ENCODE results near the gene TRAPPC1.

TRAPPC1 gene

DNA sequence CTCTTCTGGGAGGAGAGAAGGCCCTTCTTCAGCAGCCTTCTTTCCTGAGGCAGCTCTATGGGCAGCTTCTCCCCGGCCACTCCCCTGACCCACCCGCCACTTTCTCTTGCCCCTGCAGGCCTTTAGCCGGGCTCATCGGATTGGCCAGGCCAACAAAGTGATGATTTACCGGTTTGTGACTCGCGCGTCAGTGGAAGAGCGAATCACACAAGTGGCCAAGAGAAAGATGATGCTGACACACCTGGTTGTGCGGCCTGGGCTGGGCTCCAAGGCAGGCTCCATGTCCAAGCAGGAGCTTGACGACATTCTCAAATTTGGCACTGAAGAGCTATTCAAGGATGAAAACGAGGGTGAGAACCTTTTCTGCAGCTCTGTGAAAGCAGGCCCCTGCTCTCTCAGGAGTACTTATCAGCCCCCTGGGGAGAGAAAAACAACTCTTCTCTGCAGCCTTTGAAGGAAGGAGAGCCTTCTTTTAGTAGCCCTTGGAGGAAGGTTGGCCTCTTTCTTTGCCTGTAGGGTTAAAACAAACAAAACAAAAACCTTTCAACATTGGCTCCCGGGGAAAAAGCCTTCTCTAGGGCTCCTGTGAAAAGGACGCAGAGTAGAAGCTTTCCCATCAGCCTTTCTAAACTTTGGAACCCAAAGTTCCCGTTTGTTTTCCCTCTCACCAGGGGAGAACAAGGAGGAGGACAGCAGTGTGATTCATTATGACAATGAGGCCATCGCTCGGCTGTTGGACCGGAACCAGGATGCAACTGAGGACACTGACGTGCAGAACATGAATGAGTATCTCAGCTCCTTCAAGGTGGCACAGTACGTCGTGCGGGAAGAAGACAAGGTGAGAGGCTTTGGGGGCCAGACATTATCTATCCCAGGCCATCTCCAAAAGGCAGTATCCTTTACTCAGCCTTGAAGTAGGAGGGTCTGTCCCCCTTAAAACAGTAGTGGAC, 28.3 kb downstream of the TRAPPC1 start:
- no peak for DNase-seq (ENCODE audit: low read depth in 2 of 3, low spot score in 2 of 3)

- no peak for DNase-seq (ENCODE audit: low read depth in 2 of 3, low spot score in 2 of 3)
Observed at GRCh38 chr17:7897773-7898172, 34.0 kb downstream of the TRAPPC1 start.

- DNase-seq (ENCODE audit: low read depth in 2 of 3, low spot score in 2 of 3), result no peak
Observed at GRCh38 chr17:7897090-7897489, 34.7 kb downstream of the TRAPPC1 start.

DNA sequence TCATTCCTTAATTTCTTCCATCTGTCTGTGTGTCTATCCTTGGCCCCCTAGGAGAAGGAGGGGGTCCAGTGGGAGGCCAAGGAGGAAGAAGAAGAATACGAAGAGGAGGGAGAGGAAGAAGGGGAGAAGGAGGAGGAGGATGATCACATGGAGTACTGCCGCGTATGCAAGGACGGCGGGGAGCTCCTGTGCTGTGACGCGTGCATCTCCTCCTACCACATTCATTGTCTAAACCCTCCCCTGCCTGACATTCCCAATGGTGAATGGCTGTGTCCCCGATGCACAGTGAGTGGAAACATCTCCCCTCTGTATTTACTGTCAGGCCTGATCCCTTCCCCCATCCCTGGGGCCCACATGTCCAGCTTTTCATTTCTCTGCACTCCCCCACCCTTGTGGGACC, 36.9 kb downstream of the TRAPPC1 start:
- DNase-seq (ENCODE audit: low read depth in 2 of 3, low spot score in 2 of 3), result no peak

GRCh38 chr17:7894226-7894625, 37.5 kb downstream of the TRAPPC1 start:
- DNase-seq (ENCODE audit: low read depth in 2 of 3, low spot score in 2 of 3), result no peak

DNA sequence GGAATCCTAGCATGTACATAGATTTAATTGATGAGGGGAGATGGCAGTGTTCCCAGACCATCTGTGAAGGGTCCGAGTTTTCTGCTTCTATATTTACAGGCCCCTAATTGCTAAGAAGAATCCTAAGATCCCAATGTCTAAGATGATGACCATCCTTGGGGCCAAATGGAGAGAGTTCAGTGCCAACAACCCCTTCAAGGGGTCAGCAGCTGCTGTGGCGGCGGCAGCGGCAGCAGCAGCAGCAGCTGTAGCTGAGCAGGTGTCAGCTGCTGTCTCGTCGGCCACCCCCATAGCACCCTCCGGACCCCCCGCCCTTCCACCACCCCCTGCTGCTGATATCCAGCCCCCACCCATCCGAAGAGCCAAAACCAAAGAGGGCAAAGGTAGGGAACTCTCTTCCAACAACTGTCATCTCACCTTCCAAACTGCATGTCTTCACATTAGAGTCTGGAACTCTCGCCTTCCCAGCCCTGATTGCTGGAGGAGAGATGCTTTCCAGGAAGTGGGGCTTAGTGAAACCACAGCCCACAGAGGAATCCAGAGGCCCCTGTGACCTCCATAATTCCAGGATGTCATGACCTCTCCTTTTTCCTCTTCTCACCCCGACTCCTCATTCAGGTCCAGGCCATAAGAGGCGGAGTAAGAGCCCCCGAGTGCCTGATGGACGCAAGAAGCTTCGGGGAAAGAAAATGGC, 38.4 kb downstream of the TRAPPC1 start:
- no peak for DNase-seq (ENCODE audit: low read depth in 2 of 3, low spot score in 2 of 3)

DNA sequence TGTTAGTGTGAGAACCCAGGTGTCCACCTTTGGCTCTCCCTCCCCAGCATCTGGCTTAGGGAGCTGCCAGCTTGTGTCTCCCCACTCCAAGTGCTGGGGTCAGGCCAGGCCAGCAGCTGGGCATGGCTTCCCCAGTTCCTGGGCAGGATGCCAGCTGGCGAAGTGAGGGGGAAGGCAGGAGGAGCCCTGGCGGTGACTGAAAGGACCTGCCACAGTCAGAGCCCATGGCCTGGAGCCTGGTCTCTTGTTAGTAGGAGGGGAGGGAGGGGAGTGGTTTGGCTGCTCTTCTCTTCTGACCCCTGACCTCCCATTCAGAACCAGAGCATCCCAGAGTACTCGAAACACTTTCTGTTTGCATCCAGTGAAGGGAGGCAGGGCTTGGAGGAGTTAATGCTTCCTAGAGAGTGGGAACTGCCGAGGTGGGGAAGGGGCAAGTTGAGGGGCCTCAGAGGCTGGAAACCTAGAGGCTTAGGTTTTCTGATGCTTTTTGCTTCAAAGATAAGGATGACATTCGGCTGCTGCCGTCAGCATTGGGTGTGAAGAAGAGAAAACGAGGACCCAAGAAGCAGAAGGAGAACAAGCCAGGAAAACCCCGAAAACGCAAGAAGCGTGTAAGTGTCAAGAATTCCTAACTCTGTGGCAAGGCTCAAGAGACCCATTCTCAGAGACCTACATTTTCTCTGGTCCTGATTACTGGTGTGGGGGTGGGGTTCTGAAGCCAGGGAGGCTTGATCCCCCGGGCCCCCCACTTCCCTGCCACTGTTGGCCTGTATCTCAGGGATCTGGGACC, 42.4 kb downstream of the TRAPPC1 start:
- no peak for DNase-seq (ENCODE audit: low read depth in 2 of 3, low spot score in 2 of 3)

- no peak for DNase-seq (ENCODE audit: low read depth in 2 of 3, low spot score in 2 of 3)
Observed at GRCh38 chr17:7888184-7888920, 43.4 kb downstream of the TRAPPC1 start, which contains the start of gene CHD3. CHD3 (plus strand) TSS chr17:7888789; CDS start chr17:7889001, 212 bp downstream.

GRCh38 chr17:7887482-7888183, 44.1 kb downstream of the TRAPPC1 start:
- DNase-seq (ENCODE audit: low read depth in 2 of 3, low spot score in 2 of 3), result peak in 2 of 3 experiments; percentile 45 to 72

DNA sequence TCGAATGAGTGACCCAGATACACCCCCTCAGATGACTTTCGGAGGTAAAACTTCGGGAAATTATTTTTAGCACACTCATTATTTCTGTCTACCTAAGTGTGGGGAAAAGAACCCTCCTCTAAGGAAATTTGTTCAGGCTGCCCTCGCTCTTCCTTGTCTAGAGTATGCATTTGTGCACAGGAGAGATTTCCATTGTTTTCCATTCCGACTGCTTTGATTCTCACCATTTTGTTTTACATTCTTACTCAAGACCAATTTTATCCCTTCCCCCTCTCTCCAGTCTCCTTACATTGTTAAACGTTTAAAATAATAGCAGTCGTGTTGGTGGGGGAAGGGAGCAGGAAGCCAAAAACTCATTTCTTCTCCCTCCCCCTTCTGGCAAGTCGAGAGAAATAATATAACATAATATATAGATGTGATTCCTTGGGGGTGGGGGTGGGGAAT, 44.7 kb downstream of the TRAPPC1 start:
- no peak for DNase-seq (ENCODE audit: low read depth in 2 of 3, low spot score in 2 of 3)

DNA sequence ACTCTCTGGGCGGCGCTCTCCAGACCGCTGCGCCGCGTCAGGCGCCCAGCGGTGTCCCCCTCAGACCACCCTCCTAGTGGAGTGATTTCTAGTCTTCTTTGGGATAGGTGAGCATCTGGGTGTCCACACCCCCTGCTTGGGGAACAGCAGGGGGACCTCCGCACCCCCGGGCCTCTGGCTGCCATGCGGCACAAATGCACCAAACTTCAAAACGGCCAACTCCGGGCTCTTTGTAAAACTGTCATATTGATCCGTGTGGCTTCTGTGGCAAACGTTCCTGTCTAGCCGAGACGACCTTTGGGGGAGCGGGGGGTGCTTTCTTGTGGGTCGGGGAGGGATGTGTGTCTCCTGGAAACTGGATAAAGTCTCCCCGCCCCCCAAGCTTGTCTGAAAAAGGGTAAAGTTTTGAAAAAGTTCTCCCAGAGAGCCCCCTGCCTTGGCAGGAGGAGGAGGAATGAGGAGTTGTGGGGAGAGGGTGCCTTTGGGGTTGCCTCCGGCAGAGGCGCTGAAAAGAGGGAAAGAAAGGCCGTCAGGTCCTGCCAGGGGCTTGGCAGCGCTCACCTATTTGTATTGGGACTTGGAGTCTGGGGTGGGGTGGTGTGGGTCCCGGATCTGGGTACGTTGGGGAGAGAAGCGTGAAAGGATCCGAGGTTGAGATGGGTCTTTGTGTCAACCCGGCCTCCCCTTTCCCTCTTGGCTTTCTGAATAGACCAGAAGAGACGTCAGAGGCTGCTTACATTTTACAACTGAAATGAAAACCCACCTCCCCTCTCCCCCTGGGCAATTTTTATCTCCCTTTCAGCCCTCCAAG, 45.3 kb downstream of the TRAPPC1 start:
- DNase-seq (ENCODE audit: low read depth in 2 of 3, low spot score in 2 of 3), result peak in 2 of 3 experiments; percentile 25 to 33

GRCh38 chr17:7885367-7886226, 46.1 kb downstream of the TRAPPC1 start:
- DNase-seq (ENCODE audit: low read depth in 2 of 3, low spot score in 2 of 3), result peak in 2 of 3 experiments; percentile 26 to 34

- DNase-seq (ENCODE audit: low read depth in 2 of 3, low spot score in 2 of 3), result no peak
Observed at GRCh38 chr17:7884581-7885366, 47.0 kb downstream of the TRAPPC1 start.

DNA sequence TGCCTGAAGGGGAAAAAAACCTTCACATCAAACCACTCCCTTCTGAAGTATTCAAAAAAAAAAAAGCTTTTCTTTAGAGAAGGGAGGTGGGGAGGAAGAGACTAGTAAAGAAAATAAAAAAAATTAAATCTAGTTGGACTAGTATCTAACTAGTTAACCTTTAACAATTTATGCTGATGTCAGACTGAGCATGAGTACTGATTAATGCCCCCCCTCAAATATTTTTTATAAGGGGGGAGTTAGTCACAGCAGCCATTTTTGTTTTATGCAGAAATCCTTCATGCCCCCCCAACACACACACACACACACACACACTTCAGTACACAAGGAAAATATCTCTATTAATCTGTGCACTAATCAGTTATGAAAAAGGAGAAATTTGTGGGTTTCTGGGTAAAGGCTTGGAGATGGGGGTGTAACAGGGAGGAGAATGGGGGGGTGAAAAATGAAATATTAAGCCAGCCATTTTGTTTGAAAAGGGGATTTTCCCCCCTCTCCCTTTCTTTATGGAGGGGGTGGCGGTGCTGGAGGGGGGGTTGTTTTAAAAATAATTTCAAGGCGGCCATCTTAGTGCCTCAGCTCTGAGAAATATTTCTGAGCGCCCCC, 47.9 kb downstream of the TRAPPC1 start:
- DNase-seq (ENCODE audit: low read depth in 2 of 3, low spot score in 2 of 3), result no peak

- DNase-seq (ENCODE audit: low read depth in 2 of 3, low spot score in 2 of 3), result no peak
Observed at GRCh38 chr17:7882629-7883028, 49.1 kb downstream of the TRAPPC1 start.

GRCh38 chr17:7882068-7882467, 49.7 kb downstream of the TRAPPC1 start:
- DNase-seq (ENCODE audit: low read depth in 2 of 3, low spot score in 2 of 3), result no peak
